HCT116 (cell line): ENCODE data around the gene KRTAP5-9. TPM values are rescaled to one million over a fixed set of nuclear protein-coding genes. Genes with fewer than 3 reads are reported as not detected.

ENCODE experiments used
- ATAC-seq: fragments of 200-7000 bp; cut with Tn5 transposase; 2 replicates; pipeline ENCODE4 v1.9.1; 2020; ENCODE audit warnings: mild to moderate bottlenecking, moderate library complexity
- BruUV-seq: library from RNA; stranded (reverse); fragments of 400-500 nt; replicated peaks from 2 replicates; lab custom pipeline; 2021; lab: Mats Ljungman, UMichigan
- CTCF ChIA-PET: fragments of 300-600 bp; sonication (Branson Sonifier 250); formaldehyde crosslinking; loops from one replicate; lab custom pipeline; 2021; ENCODE audit warnings: antibody characterized with exemption; lab: Charles Lee
- POLR2A ChIA-PET: fragments of 300-600, 350-600 bp; sonication (Branson Sonifier 250); formaldehyde crosslinking; loops from one replicate; lab custom pipeline; 2021; ENCODE audit warnings: antibody characterized with exemption; lab: Charles Lee
- RAD21 ChIA-PET, 2 experiments: fragments of 300-600 bp; sonication (Branson Sonifier 250); formaldehyde crosslinking; loops; one replicate each; lab custom pipeline; 2023; ENCODE audit warnings: low total read pairs in 2 of 2; ENCODE audit not compliant: uncharacterized antibody in 2 of 2, unreplicated experiment in 2 of 2, low non-redundant PET in 1 of 2; lab: Charles Lee
- DNase-seq: peaks from one replicate; pipeline ENCODE4 v3.0.0-alpha.2; 2010; ENCODE audit warnings: low read depth, low spot score
- H2AFZ ChIP-seq: fragments of 200-600 bp; shearing (Covaris generic), sonication (generic); 2 replicates; pipeline ENCODE4 v1.6.1; 2017; ENCODE audit warnings: low read depth, mixed run types, mixed read lengths, antibody characterized with exemption, low read length; ENCODE audit not compliant: poor library complexity, severe bottlenecking
- H3K27ac ChIP-seq: 2 replicates; pipeline ENCODE4 v1.5.1; 2012; ENCODE audit warnings: low read depth, low read length
- H3K27me3 ChIP-seq: fragments of 200-600 bp; sonication (generic); 2 replicates; pipeline ENCODE4 v1.6.1; 2016; ENCODE audit warnings: mixed run types, low read length, mixed read lengths; ENCODE audit not compliant: insufficient read depth
- H3K36me3 ChIP-seq, 2 experiments: fragments of 200-500 bp in 1 of 2; fragments of 200-600 bp in 1 of 2; sonication (Bioruptor generic) in 1 of 2; sonication (generic) in 1 of 2; 2 replicates each; pipeline versions ENCODE4 v1.5.1 to v1.6.1; 2014 to 2016; ENCODE audit warnings: low read length in 2 of 2, inconsistent platforms in 1 of 2, mixed read lengths in 1 of 2, mixed run types in 1 of 2; ENCODE audit not compliant: insufficient read depth in 2 of 2, control insufficient read depth in 1 of 2
- H3K4me1 ChIP-seq, 2 experiments: fragments of 200-600 bp in 1 of 2; sonication (generic) in 1 of 2; 2 replicates each; pipeline versions ENCODE4 v1.5.1 to v1.6.1; 2012 to 2017; ENCODE audit warnings: low read length in 2 of 2, inconsistent platforms in 1 of 2, mild to moderate bottlenecking in 1 of 2, mixed read lengths in 1 of 2, mixed run types in 1 of 2, moderate library complexity in 1 of 2; ENCODE audit not compliant: insufficient read depth in 2 of 2, control insufficient read depth in 1 of 2
- H3K4me2 ChIP-seq: fragments of 200-600 bp; sonication (generic); 2 replicates; pipeline ENCODE4 v1.6.1; 2017; ENCODE audit warnings: mixed run types, low read length, mixed read lengths
- H3K4me3 ChIP-seq, 2 experiments: fragments of 200-600 bp in 1 of 2; sonication (generic) in 1 of 2; replicated peaks in 1 of 2; 2 replicates each; pipeline ENCODE4 v1.5.1; 2011 to 2016; ENCODE audit warnings: low read length in 2 of 2, control low read depth in 1 of 2, low read depth in 1 of 2, mild to moderate bottlenecking in 1 of 2, mixed read lengths in 1 of 2, mixed run types in 1 of 2
- H3K79me2 ChIP-seq: fragments of 200-600 bp; sonication (generic); 2 replicates; pipeline ENCODE4 v1.6.1; 2017; ENCODE audit warnings: mild to moderate bottlenecking, mixed run types, low read length, moderate library complexity, mixed read lengths; ENCODE audit not compliant: insufficient read depth
- H3K9ac ChIP-seq: fragments of 200-600 bp; sonication (generic); 2 replicates; pipeline ENCODE4 v1.6.1; 2016; ENCODE audit warnings: low read length, mixed read lengths
- H3K9me2 ChIP-seq: fragments of 200-600 bp; sonication (generic), shearing (Covaris generic); 2 replicates; pipeline ENCODE4 v1.6.1; 2017; ENCODE audit warnings: mixed run types, mild to moderate bottlenecking, moderate library complexity; ENCODE audit not compliant: insufficient read depth
- H3K9me3 ChIP-seq, 2 experiments: fragments of 200-500 bp in 1 of 2; fragments of 200-600 bp in 1 of 2; sonication (Bioruptor generic) in 1 of 2; sonication (generic) in 1 of 2; 2 replicates each; pipeline ENCODE4 v1.6.1; 2014 to 2017; ENCODE audit warnings: low read length in 2 of 2, mixed read lengths in 2 of 2, inconsistent platforms in 1 of 2, low read depth in 1 of 2, mild to moderate bottlenecking in 1 of 2, mixed run types in 1 of 2, moderate library complexity in 1 of 2; ENCODE audit not compliant: control insufficient read depth in 1 of 2, insufficient read depth in 1 of 2
- H4K20me1 ChIP-seq: fragments of 200-600 bp; sonication (generic), shearing (Covaris generic); 2 replicates; pipeline ENCODE4 v1.6.1; 2017; ENCODE audit warnings: mixed run types, mild to moderate bottlenecking, moderate library complexity; ENCODE audit not compliant: insufficient read depth
- CEBPB ChIP-seq: IDR thresholded peaks from 2 replicates; pipeline ENCODE4 v1.6.1; 2012; ENCODE audit warnings: low read depth
- EGR1 ChIP-seq: IDR thresholded peaks from 2 replicates; pipeline ENCODE4 v1.6.1; 2012; ENCODE audit warnings: low read depth
- ELF1 ChIP-seq: IDR thresholded peaks from 2 replicates; pipeline ENCODE4 v1.6.1; 2012; ENCODE audit warnings: low read depth, borderline replicate concordance
- EZH2 ChIP-seq: fragments of 200-600 bp; sonication (generic); IDR thresholded peaks from 2 replicates; pipeline ENCODE4 v1.6.1; 2017; ENCODE audit warnings: antibody characterized with exemption, mixed run types
- EZH2phosphoT487 ChIP-seq: fragments of 200-600 bp; IDR thresholded peaks from 2 replicates; pipeline ENCODE4 v1.6.1; 2018; ENCODE audit warnings: antibody characterized with exemption, borderline replicate concordance
- FOSL1 ChIP-seq: IDR thresholded peaks from 2 replicates; pipeline ENCODE4 v1.6.1; 2012; ENCODE audit warnings: low read depth
- JUND ChIP-seq: IDR thresholded peaks from 2 replicates; pipeline ENCODE4 v1.6.1; 2012
- MAX ChIP-seq: IDR thresholded peaks from 2 replicates; pipeline ENCODE4 v1.6.1; 2012
- SIN3A ChIP-seq: IDR thresholded peaks from 2 replicates; pipeline ENCODE4 v1.6.1; 2012; ENCODE audit warnings: low read depth
- SP1 ChIP-seq: IDR thresholded peaks from 2 replicates; pipeline ENCODE4 v1.6.1; 2012; ENCODE audit warnings: low read depth
- SRF ChIP-seq: IDR thresholded peaks from 2 replicates; pipeline ENCODE4 v1.6.1; 2012; ENCODE audit warnings: low read depth
- TCF7L2 ChIP-seq: IDR thresholded peaks from 2 replicates; pipeline ENCODE4 v1.7.0; 2011; ENCODE audit warnings: borderline replicate concordance, inconsistent platforms; ENCODE audit not compliant: insufficient read depth, insufficient read length; ENCODE audit errors: extremely low read depth
- YY1 ChIP-seq: IDR thresholded peaks from 2 replicates; pipeline ENCODE4 v1.6.1; 2011; ENCODE audit warnings: low read length, low read depth, moderate library complexity, mild to moderate bottlenecking; ENCODE audit not compliant: insufficient replicate concordance; ENCODE audit errors: extremely low read depth
- ZFX ChIP-seq: fragments of 450-650 bp; IDR thresholded peaks from 2 replicates; pipeline ENCODE4 v1.6.1; 2017
- ZNF274 ChIP-seq: fragments of 200-500 bp; sonication (Bioruptor generic); IDR thresholded peaks from 2 replicates; pipeline ENCODE4 v1.6.1; 2014; ENCODE audit warnings: mild to moderate bottlenecking, low read depth, low read length, inconsistent platforms
- intact Hi-C: fragments of 100-400 bp; cut with micrococcal nuclease; formaldehyde crosslinking; loops from 2 replicates; pipeline ENCODE4 v1.10.0; 2022
- total RNA-seq: library from RNA; stranded (reverse); gene quantifications from one replicate; pipeline ENCODE4 v1.2.1, GENCODE V29; 2021; ENCODE audit not compliant: unreplicated experiment
- TF ChIP-seq, protein P1 (sequence below): IDR thresholded peaks from 2 replicates; pipeline ENCODE4 v1.6.1; 2011; ENCODE audit warnings: mild to moderate bottlenecking, low read length, moderate library complexity; ENCODE audit not compliant: insufficient replicate concordance; ENCODE audit errors: extremely low read depth
- TF ChIP-seq, protein P2 (sequence below), 3 experiments: fragments of 200-600 bp in 1 of 3; sonication (generic) in 1 of 3; IDR thresholded peaks in 2 of 3; conservative IDR thresholded peaks in 1 of 3; 2 replicates each; pipeline ENCODE4 v1.5.1; 2012 to 2017; ENCODE audit warnings: low read depth in 2 of 3, low read length in 2 of 3, antibody characterized with exemption in 1 of 3, borderline replicate concordance in 1 of 3, control low read depth in 1 of 3, mild to moderate bottlenecking in 1 of 3, mixed read lengths in 1 of 3, mixed run types in 1 of 3, moderate library complexity in 1 of 3; ENCODE audit not compliant: insufficient read depth in 1 of 3

The KRTAP5-9 gene
- total RNA-seq, 1 experiment from 2014 or later = 0.27 TPM

GRCh38 chr11:71535825-71536224 lies 12.4 kb upstream of the KRTAP5-9 start (continued):
- TF ChIP-seq, protein P1, sequence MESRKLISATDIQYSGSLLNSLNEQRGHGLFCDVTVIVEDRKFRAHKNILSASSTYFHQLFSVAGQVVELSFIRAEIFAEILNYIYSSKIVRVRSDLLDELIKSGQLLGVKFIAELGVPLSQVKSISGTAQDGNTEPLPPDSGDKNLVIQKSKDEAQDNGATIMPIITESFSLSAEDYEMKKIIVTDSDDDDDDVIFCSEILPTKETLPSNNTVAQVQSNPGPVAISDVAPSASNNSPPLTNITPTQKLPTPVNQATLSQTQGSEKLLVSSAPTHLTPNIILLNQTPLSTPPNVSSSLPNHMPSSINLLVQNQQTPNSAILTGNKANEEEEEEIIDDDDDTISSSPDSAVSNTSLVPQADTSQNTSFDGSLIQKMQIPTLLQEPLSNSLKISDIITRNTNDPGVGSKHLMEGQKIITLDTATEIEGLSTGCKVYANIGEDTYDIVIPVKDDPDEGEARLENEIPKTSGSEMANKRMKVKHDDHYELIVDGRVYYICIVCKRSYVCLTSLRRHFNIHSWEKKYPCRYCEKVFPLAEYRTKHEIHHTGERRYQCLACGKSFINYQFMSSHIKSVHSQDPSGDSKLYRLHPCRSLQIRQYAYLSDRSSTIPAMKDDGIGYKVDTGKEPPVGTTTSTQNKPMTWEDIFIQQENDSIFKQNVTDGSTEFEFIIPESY = no peak
- TF ChIP-seq EZH2 = no peak
- no peak for TF ChIP-seq ZNF274
- TF ChIP-seq SRF = no peak

DNA sequence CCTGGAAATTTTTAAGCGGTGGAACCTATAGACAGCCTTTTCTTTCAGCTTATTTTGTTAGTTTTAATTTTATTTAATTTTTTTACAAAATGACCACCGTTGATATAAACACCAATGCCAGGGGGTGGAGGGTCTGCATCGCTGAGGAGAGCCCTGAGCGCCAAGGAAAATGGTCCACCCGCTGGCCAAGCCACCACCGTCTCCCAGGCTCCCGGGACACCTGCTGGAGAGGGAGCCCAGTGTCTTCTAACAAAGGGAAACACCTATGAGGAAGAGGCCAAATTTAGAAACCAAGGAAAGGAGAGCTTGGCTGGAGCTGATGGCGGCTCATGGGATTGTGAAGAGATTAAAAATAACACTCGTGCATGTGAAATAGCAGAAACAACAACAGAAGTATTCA lies 10.7 kb upstream of the KRTAP5-9 start:
- no peaks in the 10 kb centered on the region for H3K36me3 ChIP-seq
- no peaks in the 10 kb centered on the region for H3K9me2 ChIP-seq
- intact Hi-C loops = no loop called here
- no peaks in the 10 kb centered on the region for H4K20me1 ChIP-seq
- no peak overlapping the region for H3K27ac ChIP-seq
- H2AFZ ChIP-seq = no peak overlapping the region
- ChIA-PET POLR2A (no interaction called here), RAD21 (no interaction called here), CTCF (no interaction called here)
- H3K9ac ChIP-seq = no peak overlapping the region
- no TSS peak for BruUV-seq
- DNase-seq (no peak), ATAC-seq (peak; percentile 50; the same call in 1 of the 2 replicates)
- no peaks in the 10 kb centered on the region for H3K9me3 ChIP-seq
- no peak overlapping the region for H3K4me3 ChIP-seq
- no peaks in the 10 kb centered on the region for H3K4me1 ChIP-seq
- no peak overlapping the region for H3K4me2 ChIP-seq
- H3K27me3 ChIP-seq = no peaks in the 10 kb centered on the region
- TF ChIP-seq ELF1 (no peak), EZH2 (no peak), ZNF274 (no peak), FOSL1 (no peak), EGR1 (no peak), TCF7L2 (no peak), MAX (no peak), SRF (no peak), SP1 (no peak), SIN3A (no peak), CEBPB (no peak), YY1 (no peak), ZFX (no peak), JUND (no peak), EZH2phosphoT487 (no peak)
- TF ChIP-seq, protein P1 = no peak
- TF ChIP-seq, protein P2, sequence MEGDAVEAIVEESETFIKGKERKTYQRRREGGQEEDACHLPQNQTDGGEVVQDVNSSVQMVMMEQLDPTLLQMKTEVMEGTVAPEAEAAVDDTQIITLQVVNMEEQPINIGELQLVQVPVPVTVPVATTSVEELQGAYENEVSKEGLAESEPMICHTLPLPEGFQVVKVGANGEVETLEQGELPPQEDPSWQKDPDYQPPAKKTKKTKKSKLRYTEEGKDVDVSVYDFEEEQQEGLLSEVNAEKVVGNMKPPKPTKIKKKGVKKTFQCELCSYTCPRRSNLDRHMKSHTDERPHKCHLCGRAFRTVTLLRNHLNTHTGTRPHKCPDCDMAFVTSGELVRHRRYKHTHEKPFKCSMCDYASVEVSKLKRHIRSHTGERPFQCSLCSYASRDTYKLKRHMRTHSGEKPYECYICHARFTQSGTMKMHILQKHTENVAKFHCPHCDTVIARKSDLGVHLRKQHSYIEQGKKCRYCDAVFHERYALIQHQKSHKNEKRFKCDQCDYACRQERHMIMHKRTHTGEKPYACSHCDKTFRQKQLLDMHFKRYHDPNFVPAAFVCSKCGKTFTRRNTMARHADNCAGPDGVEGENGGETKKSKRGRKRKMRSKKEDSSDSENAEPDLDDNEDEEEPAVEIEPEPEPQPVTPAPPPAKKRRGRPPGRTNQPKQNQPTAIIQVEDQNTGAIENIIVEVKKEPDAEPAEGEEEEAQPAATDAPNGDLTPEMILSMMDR (IDR thresholded peaks at IDR 0.05 in 2 of 3, conservative IDR thresholded peaks at IDR 0.05 in 1 of 3; ENCODE audit: borderline replicate concordance in 1 of 3, insufficient read depth in 1 of 3, low read depth in 2 of 3, low read length in 2 of 3) = no peak
- TF ChIP-seq, all 23 proteins: peak for 0
- H3K79me2 ChIP-seq = no peaks in the 10 kb centered on the region
